ENCODE data around the gene SRR. TPM values are rescaled to one million over a fixed set of nuclear protein-coding genes. Genes with fewer than 3 reads are reported as not detected.

The SRR gene
- total and polyA plus RNA-seq, 2 donors (not counting 3 experiments of a cell fraction or from before 2014, with no cell fraction given): 13.7 to 20.1 TPM

DNA sequence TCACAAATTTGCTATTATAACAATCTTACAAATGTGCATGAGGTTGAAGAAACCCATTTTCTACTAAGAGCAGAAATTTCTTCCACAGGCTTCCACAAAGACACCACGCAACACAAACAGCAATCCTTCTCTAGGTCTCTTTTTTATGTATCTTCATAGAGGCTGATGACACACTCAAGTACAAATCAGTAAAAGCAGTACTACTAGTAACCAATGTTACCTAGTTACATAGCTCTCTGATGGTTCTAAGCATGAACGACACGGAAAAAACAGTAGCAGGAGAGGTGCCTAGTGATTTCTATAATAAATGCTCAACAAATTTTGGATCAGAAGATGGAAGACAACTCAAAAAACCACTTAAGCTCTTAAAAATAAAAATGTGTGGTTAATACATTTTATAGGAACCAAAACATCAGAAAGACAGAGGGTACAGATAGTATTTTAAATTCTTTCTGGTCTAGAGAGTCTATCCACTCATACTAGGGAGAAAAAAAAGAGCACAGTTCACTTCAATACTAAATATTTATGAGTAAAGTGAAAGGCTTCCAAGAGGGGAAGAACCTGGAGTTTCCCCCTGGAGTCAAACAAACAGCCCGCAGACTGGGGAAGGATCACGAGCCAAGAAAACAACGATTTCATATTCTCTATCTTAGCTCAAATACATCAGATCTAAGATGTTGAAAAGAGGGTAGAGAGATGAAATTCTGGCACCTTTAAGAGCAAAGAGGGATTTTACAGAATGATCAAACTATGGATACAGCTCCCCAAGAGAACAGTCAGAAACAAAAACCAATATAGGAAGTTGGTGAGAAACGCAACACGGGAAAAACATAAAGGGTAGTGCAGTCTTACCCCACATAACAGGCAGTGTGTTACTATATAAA is 40.3 kb upstream of the SRR start:
- H2AFZ ChIP-seq (ENCODE audit: low read depth, low read length): no peak overlapping the region
- H4K20me1 ChIP-seq (replicated peaks; ENCODE audit: control insufficient read depth, extremely low read depth, insufficient read depth, low read length): no peaks in the 10 kb centered on the region
- H3K4me1 ChIP-seq (ENCODE audit: control insufficient read depth, extremely low read depth, insufficient read depth, low read length): no peaks in the 10 kb centered on the region
- H3K9me3 ChIP-seq (replicated peaks; ENCODE audit: control insufficient read depth, insufficient read depth, low read length): no peaks in the 10 kb centered on the region
- H3K27me3 ChIP-seq (ENCODE audit: control insufficient read depth in 2 of 2, insufficient read depth in 2 of 2, low read length in 2 of 2): no peaks in the 10 kb centered on the region
- no peak for DNase-seq (ENCODE audit: low read depth, low spot score)
- H3K79me2 ChIP-seq (ENCODE audit: control insufficient read depth, insufficient read depth, low read length): peaks cover 2% of the 10 kb centered on the region
- ChIA-PET POLR2A (no interaction called here), CTCF (interaction anchor here (0.5 to 1.7 kb wide), 8 partner anchors 14 to 355 kb away, joined by 3 to 7 read pairs (median 3); no protein-coding TSS in a partner anchor)
- no TSS peak for BruUV-seq (replicated peaks)
- intact Hi-C loops (cut with micrococcal nuclease) (no loop called here), dilution Hi-C loops (cut with MboI; ENCODE audit: extremely low pct_ligation_motif_present, low sequenced_read_pairs) (no loop called here)
- no peak overlapping the region for H3K4me2 ChIP-seq (ENCODE audit: insufficient read depth, low read length)
- TF ChIP-seq FOS (IDR thresholded peaks at IDR 0.05; ENCODE audit: borderline replicate concordance, insufficient read depth, low read length) (no peak), MYC (IDR thresholded peaks at IDR 0.05; ENCODE audit: low read depth, low read length) (no peak), POLR2AphosphoS5 (IDR thresholded peaks at IDR 0.05; ENCODE audit: insufficient read depth, low read depth, low read length) (no peak), POLR2A (IDR thresholded peaks at IDR 0.05; ENCODE audit: low read depth, low read length) (no peak), EZH2 (IDR thresholded peaks at IDR 0.05; ENCODE audit: borderline replicate concordance, low read depth, low read length, severe bottlenecking) (no peak), GATA2 (IDR thresholded peaks at IDR 0.05; ENCODE audit: insufficient read depth, insufficient read length, low read depth, low read length) (no peak), JUN (IDR thresholded peaks at IDR 0.05; ENCODE audit: borderline replicate concordance, insufficient read depth, insufficient read length, low read depth) (no peak)
- TF ChIP-seq, protein P1, sequence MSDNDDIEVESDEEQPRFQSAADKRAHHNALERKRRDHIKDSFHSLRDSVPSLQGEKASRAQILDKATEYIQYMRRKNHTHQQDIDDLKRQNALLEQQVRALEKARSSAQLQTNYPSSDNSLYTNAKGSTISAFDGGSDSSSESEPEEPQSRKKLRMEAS (IDR thresholded peaks at IDR 0.05; ENCODE audit: insufficient read depth, insufficient read length): no peak
- TF ChIP-seq, protein P2, sequence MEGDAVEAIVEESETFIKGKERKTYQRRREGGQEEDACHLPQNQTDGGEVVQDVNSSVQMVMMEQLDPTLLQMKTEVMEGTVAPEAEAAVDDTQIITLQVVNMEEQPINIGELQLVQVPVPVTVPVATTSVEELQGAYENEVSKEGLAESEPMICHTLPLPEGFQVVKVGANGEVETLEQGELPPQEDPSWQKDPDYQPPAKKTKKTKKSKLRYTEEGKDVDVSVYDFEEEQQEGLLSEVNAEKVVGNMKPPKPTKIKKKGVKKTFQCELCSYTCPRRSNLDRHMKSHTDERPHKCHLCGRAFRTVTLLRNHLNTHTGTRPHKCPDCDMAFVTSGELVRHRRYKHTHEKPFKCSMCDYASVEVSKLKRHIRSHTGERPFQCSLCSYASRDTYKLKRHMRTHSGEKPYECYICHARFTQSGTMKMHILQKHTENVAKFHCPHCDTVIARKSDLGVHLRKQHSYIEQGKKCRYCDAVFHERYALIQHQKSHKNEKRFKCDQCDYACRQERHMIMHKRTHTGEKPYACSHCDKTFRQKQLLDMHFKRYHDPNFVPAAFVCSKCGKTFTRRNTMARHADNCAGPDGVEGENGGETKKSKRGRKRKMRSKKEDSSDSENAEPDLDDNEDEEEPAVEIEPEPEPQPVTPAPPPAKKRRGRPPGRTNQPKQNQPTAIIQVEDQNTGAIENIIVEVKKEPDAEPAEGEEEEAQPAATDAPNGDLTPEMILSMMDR (IDR thresholded peaks at IDR 0.05; ENCODE audit: extremely low read depth in 1 of 2, insufficient read depth in 1 of 2, low read depth in 1 of 2, low read length in 2 of 2): no peak
- H3K9me1 ChIP-seq (replicated peaks; ENCODE audit: control insufficient read depth, extremely low read depth, insufficient read depth, low read length): no peaks in the 10 kb centered on the region
- H3K27ac ChIP-seq (ENCODE audit: insufficient read depth, low read depth, low read length): no peak overlapping the region
- no peak overlapping the region for H3K4me3 ChIP-seq (replicated peaks in 1 of 3; ENCODE audit: insufficient read depth in 1 of 3, low read depth in 1 of 3, low read length in 3 of 3)
- peaks cover 2 to 3% of the 10 kb centered on the region in 2 experiments for H3K36me3 ChIP-seq (ENCODE audit: control insufficient read depth in 2 of 2, extremely low read depth in 1 of 2, insufficient read depth in 2 of 2, low read length in 2 of 2)
- no peak overlapping the region for H3K9ac ChIP-seq (replicated peaks; ENCODE audit: extremely low read depth, insufficient read depth, low read length)
- FAIRE-seq: no peak

All from endothelial cell of umbilical vein (primary cell).